HepG2 (cell line): ENCODE data around the gene BATF2. TPM values are rescaled to one million over a fixed set of nuclear protein-coding genes. Genes with fewer than 3 reads are reported as not detected.

ENCODE experiments used
- AGO1 ChIP-seq: fragments of 200-400 bp; formaldehyde crosslinking; IDR thresholded peaks from 2 replicates; pipeline ENCODE4 v1.6.1; 2017; ENCODE audit warnings: mild to moderate bottlenecking, low read depth, low read length, moderate library complexity; ENCODE audit not compliant: poor library complexity, severe bottlenecking
- CEBPB ChIP-seq: IDR thresholded peaks from 2 replicates; pipeline ENCODE4 v1.6.1; 2011; ENCODE audit warnings: low read depth, low read length, improper control_type of control experiment, borderline replicate concordance
- CREBL2 ChIP-seq: sonication (generic); formaldehyde crosslinking; IDR thresholded peaks from 2 replicates; pipeline ENCODE4 v1.8.1; 2023; ENCODE audit warnings: missing genetic modification reagents, mild to moderate bottlenecking, borderline replicate concordance
- FOXO4 ChIP-seq: sonication (generic); formaldehyde crosslinking; conservative IDR thresholded peaks from 2 replicates; pipeline ENCODE4 v1.8.1; 2023; ENCODE audit warnings: missing genetic modification reagents
- GABPA ChIP-seq, 2 experiments: IDR thresholded peaks; 2 replicates each; pipeline ENCODE4 v1.6.1; 2011 to 2016; ENCODE audit warnings: low read depth in 2 of 2, low read length in 1 of 2, missing biosample characterization in 1 of 2, missing genetic modification characterization in 1 of 2
- GABPB1 ChIP-seq: IDR thresholded peaks from 2 replicates; pipeline ENCODE4 v1.6.1; 2016; ENCODE audit warnings: mild to moderate bottlenecking, missing genetic modification reagents, moderate library complexity, missing compliant biosample characterization
- GLI4 ChIP-seq: sonication (generic); formaldehyde crosslinking; IDR thresholded peaks from 2 replicates; pipeline ENCODE4 v1.5.1; 2020; ENCODE audit warnings: missing genetic modification reagents, mild to moderate bottlenecking, moderate library complexity, borderline replicate concordance
- GPN1 ChIP-seq: sonication (generic); formaldehyde crosslinking; IDR thresholded peaks from 2 replicates; pipeline ENCODE4 v1.5.1; 2020; ENCODE audit warnings: missing genetic modification reagents, borderline replicate concordance
- GRHL1 ChIP-seq: sonication (generic); formaldehyde crosslinking; conservative IDR thresholded peaks from 2 replicates; pipeline ENCODE4 v1.8.0; 2022; ENCODE audit warnings: missing genetic modification reagents
- HDAC6 ChIP-seq: fragments of 200-600 bp; sonication (generic); IDR thresholded peaks from 2 replicates; pipeline ENCODE4 v1.7.0; 2017; ENCODE audit warnings: mild to moderate bottlenecking, antibody characterized with exemption, low read length, low read depth
- HES4 ChIP-seq: sonication (generic); formaldehyde crosslinking; IDR thresholded peaks from 2 replicates; pipeline ENCODE4 v1.9.0; 2021; ENCODE audit warnings: mild to moderate bottlenecking, missing genetic modification reagents, borderline replicate concordance
- ISL2 ChIP-seq: sonication (generic); formaldehyde crosslinking; IDR thresholded peaks from 2 replicates; pipeline ENCODE4 v1.5.0; 2020; ENCODE audit warnings: missing genetic modification reagents
- MBD4 ChIP-seq: IDR thresholded peaks from 2 replicates; pipeline ENCODE4 v1.6.1; 2012; ENCODE audit warnings: low read length, inconsistent platforms, borderline replicate concordance
- MXI1 ChIP-seq: IDR thresholded peaks from 3 replicates; pipeline ENCODE4 v1.6.1; 2012; ENCODE audit warnings: low read depth, low read length, inconsistent platforms, borderline replicate concordance
- NR2C2 ChIP-seq: sonication (generic); formaldehyde crosslinking; IDR thresholded peaks from 2 replicates; pipeline ENCODE4 v1.4.0; 2020; ENCODE audit warnings: missing genetic modification reagents, mild to moderate bottlenecking, moderate library complexity, borderline replicate concordance
- RNF2 ChIP-seq: fragments of 450-650 bp; conservative IDR thresholded peaks from 2 replicates; pipeline ENCODE4 v1.6.1; 2016; ENCODE audit warnings: low read depth
- TARDBP ChIP-seq: sonication (generic); formaldehyde crosslinking; IDR thresholded peaks from 2 replicates; pipeline ENCODE4 v1.8.0; 2022; ENCODE audit warnings: mild to moderate bottlenecking, missing genetic modification reagents
- TEAD3 ChIP-seq: optimal IDR thresholded peaks from 2 replicates; pipeline ENCODE3; 2016; ENCODE audit warnings: borderline replicate concordance
- ZNF138 ChIP-seq: sonication (generic); formaldehyde crosslinking; IDR thresholded peaks from 2 replicates; pipeline ENCODE4 v1.5.0; 2020; ENCODE audit warnings: mild to moderate bottlenecking, low read depth, missing genetic modification reagents
- ZNF24 ChIP-seq: fragments of 450-650 bp; IDR thresholded peaks from 2 replicates; pipeline ENCODE4 v1.6.1; 2017; ENCODE audit warnings: antibody characterized with exemption, mild to moderate bottlenecking
- ZNF451 ChIP-seq: sonication (generic); formaldehyde crosslinking; IDR thresholded peaks from 2 replicates; pipeline ENCODE4 v1.5.0; 2020; ENCODE audit warnings: mild to moderate bottlenecking, missing genetic modification reagents
- ZNF549 ChIP-seq: sonication (generic); formaldehyde crosslinking; IDR thresholded peaks from 2 replicates; pipeline ENCODE4 v1.5.0; 2020; ENCODE audit warnings: missing genetic modification reagents
- ZNF746 ChIP-seq: sonication (generic); formaldehyde crosslinking; IDR thresholded peaks from 2 replicates; pipeline ENCODE4 v1.8.0; 2022; ENCODE audit warnings: mild to moderate bottlenecking, missing genetic modification reagents
- ZSCAN5A ChIP-seq: sonication (generic); formaldehyde crosslinking; IDR thresholded peaks from 2 replicates; pipeline ENCODE4 v1.8.0; 2022; ENCODE audit warnings: mild to moderate bottlenecking, missing genetic modification reagents, borderline replicate concordance
- polyA plus RNA-seq, 8 experiments: library from polyadenylated mRNA; depleted of rRNA in 3 of 8; stranded (reverse) in 7 of 8; unstranded in 1 of 8; fragments of >200 nt; fragmentation: Illumina TruSeq in 4 of 8; extraction: Trizol in 4 of 8; gene quantifications; 2 replicates each; pipeline versions ENCODE4 v1.2.1 to v1.2.3, GENCODE V29; 2011 to 2016; ENCODE audit warnings: low read depth in 4 of 8, missing spikeins in 1 of 8, mixed read lengths in 1 of 8; ENCODE audit not compliant: insufficient read depth in 1 of 8
- total RNA-seq, 5 experiments: library from RNA; depleted of rRNA; stranded (reverse); fragments of >200 nt; fragmentation: Illumina TruSeq; extraction: Trizol; gene quantifications; 2 replicates each; pipeline ENCODE4 v1.2.3, GENCODE V29; 2016; ENCODE audit warnings: low read depth in 1 of 5

BATF2 gene
- total and polyA plus RNA-seq, 2 of the 13 experiments (the other 11 are each of a cell fraction or from before 2014, with no cell fraction given): 2.8 to 3.9 TPM

- TF ChIP-seq GABPB1 (peak; percentile 75; the same call in 1 of the 2 replicates), HES4 (CRISPR knock-in tag) (no peak), CREBL2 (CRISPR knock-in tag) (no peak), GLI4 (0 out of 2 replicates have a peak, but pooled peaks have one; percentile 23), AGO1 (no peak), ZNF746 (CRISPR knock-in tag) (no peak), TEAD3 (CRISPR knock-in tag) (no peak), ZNF451 (CRISPR knock-in tag) (peak; percentile 51; the same call in 1 of the 2 replicates), FOXO4 (CRISPR knock-in tag) (no peak), ZNF549 (CRISPR knock-in tag) (no peak), ZSCAN5A (CRISPR knock-in tag) (peak; percentile 64; the same call in 1 of the 2 replicates), CEBPB (no peak), HDAC6 (no peak), MXI1 (peak; percentile 76; the same call in 2 of the 3 replicates), RNF2 (no peak), MBD4 (no peak), GPN1 (CRISPR knock-in tag) (no peak), ZNF24 (no peak), GRHL1 (no peak), ISL2 (CRISPR knock-in tag) (peak; percentile 47; the same call in 1 of the 2 replicates), TARDBP (CRISPR knock-in tag) (peak; percentile 50; the same call in 1 of the 2 replicates), GABPA (IDR thresholded peaks at IDR 0.05; ENCODE audit: low read depth, low read length) (no peak), GABPA (CRISPR knock-in tag; IDR thresholded peaks at IDR 0.05; ENCODE audit: low read depth) (0 out of 2 replicates have a peak, but pooled peaks have one; percentile 40), NR2C2 (peak; percentile 87), ZNF138 (CRISPR knock-in tag) (no peak)
These were observed 44.3 kb upstream of the BATF2 start, which contains the start of gene SAC3D1 (continued) for GRCh38 chr11:65040847-65041622.
